Renal cortex interstitium (tissue), 11 donors: Measurements from ENCODE around the gene BLVRA. TPM values are rescaled to one million over a fixed set of nuclear protein-coding genes. Genes with fewer than 3 reads are reported as not detected.
A peak's percentile ranks its signal among the peaks of the same experiment; 100 is the strongest.
"Not testable (repeated sequence)": the region's sequence is repeated elsewhere in the genome, so short reads cannot be mapped to it uniquely, and the experiment has no call there.

ENCODE experiments used
- DNase-seq, 11 donors: peaks; one replicate each; pipeline ENCODE4 v3.0.0-alpha.2; 2013; ENCODE audit warnings: low read depth in 9 of 11, low spot score in 4 of 11; ENCODE audit errors: extremely low read depth in 1 of 11
- polyA plus RNA-seq, 3 donors: library from polyadenylated mRNA; unstranded; fragments of 120-200 nt; gene quantifications; one replicate each; pipeline ENCODE4 v1.2.1, GENCODE V29; 2013; ENCODE audit not compliant: insufficient read length in 3 of 3

Gene BLVRA
- polyA plus RNA-seq, 3 donors, result 54.2 to 56.5 (median 55.1) TPM

DNA sequence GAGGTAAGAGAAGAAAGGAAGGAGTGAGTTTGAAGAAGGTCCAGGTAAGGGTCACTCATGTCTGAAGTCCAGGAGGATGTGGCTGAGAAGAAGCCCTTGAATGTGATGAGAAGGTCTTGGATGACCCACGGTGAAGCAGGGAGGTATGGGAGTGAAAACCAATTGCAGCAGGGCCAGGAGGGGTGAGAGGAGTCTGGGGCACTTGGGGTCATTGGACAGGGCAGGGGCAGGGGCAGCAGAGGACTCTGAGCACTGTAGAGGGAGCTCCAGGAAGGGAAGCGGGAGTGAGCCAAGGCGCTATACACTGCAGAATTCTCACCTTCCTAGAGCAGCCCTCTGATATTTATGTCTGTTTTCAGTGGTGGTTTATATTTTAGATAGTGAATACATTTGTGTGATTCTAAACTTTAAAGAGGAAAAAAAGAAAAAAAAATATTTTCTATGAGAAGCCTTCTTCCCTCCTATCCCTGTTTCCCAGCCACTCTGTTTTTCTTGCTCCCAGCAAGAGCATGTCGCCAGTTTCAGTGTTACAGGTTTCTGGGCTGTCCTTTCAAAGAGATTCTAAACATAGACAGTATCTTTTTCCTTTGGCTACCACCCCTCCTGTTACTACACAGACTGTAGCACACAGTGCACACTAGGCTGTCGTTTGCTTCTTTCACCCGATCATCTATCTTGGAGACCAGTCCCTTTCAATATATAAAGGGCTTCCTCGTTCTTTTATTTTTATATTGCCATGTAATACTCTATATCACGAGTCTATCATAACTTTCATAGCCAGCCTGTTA, 24.5 kb downstream of the BLVRA start:
- DNase-seq, result no peak

DNA sequence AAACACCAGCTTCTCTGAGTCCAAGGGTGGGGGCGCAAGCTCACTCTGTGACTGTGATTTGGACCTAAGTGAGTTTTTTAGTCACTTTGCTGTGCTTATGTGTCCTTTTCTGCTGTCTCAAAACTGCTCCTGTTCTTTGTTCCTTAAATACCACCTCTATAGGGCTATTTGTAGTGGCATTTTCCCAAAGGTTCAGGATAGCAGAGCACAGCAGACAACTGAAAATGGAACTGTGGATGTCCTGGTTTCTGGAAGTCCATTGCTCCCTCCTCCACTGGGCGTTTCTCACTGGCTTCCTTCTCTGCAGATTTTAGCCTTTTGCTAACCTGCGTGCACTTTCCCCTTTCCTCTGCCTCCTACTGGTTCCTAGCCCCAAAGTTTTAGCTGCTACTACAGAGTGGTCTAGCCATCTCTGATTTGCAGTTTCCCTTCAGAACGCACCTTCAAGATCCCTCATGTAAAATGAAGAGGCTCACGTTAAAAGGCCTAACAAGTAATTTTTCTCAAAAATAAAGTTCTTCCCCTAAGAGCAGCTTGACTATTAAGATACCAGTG, 25.6 kb downstream of the BLVRA start:
- DNase-seq, result no peak

DNA sequence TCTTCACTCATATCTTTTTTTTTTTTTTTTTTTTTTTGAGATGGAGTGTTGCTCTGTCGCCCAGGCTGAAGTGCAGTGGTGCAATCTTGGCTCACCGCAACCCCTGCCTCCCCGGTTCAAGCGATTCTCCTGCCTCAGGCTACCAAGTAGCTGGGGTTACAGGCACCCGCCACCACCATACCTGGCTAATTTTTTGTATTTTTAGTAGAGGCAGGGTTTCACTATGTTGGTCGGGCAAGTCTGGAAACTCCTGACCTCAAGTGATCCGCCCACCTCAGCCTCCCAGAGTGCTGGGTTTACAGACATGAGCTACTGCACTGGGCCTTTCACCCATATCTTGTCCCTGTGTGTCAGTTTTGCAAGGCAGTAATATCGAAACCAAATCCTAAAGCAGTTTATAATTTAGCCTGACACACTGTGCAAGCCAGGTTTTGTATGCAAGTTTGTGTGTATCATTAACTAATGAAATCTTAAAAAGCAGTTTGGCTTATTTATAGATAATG, 26.2 kb downstream of the BLVRA start:
- not testable (repeated sequence) for DNase-seq

DNA sequence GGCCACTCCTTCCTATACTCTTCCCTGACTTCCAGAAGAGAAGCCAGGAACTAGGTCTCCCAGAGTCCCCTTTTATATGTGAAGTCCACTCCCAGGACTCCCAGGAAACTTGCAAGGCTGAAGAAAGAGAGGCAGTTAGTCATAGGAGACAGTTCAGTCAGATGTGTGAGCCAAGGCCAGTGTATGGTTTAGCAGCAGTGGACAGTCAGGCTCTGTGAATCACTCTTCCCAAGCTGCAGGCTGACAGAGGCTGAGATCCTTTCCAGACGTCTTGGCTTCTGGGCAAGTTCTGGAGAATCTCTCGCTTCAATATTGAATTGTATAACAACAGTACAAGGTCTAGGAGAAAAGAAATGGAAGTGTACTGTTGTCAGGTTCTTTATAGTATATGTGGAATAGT, 26.9 kb downstream of the BLVRA start:
- no peak for DNase-seq

DNA sequence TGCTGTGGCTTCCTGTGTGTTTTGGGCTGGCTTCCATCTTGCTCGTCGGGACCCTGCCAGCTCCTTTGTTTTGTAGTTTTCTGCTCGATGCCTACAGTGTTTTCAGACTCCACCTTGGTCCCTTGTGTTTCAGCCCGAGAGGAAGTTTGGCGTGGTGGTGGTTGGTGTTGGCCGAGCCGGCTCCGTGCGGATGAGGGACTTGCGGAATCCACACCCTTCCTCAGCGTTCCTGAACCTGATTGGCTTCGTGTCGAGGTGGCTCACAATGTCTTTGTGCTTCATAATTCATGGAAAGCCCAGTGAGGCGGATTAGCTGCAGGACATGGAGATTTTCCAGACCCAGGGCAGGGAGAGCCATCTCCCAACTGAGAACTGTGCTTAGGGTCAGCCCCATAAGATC, 29.3 kb downstream of the BLVRA start:
- no peak for DNase-seq

DNA sequence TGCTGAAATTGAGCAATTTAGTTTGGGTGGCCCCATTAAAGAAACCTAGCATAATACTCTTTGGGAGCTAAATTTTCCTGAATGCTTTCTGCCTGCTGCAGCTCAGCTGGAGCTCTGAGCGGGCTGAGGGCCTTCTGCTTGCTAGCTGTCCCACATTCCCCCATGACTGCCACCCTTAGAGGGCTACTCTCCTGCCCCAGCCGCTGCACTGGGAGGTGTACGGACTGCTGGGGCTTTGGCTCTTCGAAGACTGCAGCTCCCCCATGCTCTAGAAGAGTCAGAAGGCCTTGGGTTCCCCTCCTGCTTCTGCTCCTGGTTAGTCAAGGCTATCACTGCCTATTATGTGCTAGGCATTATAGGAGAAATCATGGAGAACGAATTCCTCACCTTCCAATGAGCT, 31.5 kb downstream of the BLVRA start:
- DNase-seq, result no peak

DNA sequence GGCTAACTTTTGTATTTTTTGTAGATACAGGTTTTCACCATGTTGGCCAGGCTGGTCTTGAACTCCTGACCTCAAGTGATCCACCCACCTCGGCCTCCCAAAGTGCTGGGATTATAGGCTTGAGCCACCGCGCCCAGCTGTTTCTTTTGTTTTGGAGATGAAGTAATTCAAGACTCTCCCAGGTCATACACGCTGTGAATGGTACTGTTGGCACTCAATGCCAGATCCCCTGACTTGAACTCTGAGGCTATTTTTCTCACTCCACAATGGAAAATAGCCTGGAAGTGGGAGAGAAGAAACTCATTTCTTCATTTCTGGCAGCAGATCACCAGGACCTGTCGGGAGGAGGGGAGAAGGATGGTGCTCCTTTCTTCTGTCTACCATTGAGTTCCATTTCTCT, 32.4 kb downstream of the BLVRA start:
- no peak for DNase-seq

DNA sequence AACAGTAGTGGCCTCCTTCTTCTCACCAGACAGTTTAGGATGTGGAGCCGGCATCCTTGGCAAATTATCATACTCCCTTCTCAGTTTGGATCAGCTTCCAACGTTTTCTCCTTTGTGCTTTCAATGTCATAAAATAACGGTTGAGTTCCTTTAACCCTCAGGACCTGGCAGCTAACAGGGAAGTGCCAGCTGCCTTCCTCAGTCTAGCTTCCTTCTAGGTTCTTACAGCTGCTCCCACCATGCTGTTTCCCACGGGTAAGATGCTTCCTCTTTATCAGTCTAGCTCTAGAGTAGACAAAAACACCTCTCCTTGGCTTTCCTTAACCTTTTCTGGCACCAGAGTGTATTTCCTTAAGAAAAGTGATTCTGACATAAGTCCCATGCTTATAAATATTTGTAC, 33.2 kb downstream of the BLVRA start:
- no peak for DNase-seq

DNA sequence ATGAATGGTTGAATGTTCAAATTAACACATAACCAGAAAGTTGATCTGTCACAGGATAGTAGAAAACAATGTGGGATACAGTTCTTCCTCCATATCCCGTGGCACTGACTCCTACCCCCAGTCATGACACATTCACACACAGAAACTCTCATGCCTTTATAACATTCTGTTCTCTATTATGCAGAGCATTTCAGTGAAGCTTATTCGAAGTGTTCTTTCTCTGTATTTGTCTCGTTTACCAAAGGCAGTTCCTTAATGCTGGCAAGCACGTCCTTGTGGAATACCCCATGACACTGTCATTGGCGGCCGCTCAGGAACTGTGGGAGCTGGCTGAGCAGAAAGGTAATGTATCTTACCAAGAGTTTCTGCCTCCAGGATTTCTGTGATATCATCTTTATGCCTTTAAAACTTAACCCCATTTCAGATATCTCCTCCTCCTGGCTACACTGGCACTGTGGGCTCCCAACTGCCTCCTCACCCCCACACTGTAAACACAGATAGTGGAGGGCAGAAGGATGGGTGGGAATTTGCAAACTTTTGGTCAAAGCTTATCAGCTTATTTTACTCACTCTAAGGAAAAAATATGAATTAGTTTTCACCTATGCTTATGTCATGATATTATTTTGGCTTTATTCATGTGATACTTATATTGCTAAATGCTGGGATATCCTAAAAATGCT, 34.1 kb downstream of the BLVRA start:
- DNase-seq, result no peak

DNA sequence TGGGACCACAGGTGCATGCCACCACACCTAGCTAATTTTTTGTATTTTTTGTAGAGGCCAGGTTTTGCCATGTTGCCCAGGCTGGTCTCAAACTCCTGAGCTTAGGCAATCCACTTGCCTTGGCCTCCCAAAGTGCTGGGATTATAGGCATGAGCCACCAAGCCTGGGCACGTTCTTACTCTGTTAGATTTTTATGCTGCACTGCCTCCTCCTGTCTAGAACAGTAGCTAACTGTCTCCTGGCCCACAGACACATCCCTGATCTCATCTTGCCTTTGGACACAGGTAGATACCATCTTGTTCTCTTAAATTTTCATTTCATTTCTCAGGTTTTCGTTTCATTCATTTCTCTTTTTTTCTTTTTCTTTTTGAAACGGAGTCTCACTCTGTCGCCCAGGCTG, 41.1 kb downstream of the BLVRA start:
- DNase-seq, result no peak

DNA sequence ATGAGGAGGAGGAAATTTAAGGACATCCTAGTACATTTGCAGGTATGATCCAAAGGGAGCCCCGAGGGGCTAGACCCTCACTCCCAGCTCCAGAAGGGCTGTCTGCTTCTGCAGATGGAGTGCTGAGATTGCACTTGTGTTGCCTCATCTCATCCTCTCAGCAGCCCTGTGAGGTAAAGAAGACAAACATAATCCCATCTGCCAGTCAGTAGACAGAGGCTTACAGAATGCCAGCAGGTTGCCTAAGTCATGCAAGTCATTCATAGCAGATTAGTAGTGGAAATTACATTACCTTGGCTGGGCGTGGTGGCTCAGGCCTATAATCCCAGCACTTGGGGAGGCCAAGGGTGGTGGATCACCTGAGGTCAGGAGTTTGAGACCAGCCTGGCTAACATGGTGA, 45.4 kb downstream of the BLVRA start:
- DNase-seq, result no peak

DNA sequence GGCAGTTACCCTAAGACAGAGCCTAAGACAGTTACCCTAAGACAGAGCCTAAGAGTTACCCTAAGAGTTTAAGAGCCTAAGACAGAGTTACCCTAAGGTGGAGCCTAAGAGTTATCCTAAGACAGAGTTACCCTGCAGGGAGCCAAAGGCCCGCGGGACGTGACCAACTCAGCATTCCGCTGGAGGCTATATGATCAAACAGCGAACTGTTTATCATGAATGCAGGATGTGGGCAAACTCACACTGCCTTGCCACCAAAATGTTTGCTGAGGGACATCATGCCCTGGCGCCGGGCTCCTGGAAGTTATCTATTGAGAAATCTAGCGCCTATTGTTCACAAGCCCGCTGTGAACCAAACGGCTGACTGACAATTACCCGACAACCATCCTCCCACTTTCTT, 49.9 kb downstream of the BLVRA start:
- DNase-seq, result no peak

DNA sequence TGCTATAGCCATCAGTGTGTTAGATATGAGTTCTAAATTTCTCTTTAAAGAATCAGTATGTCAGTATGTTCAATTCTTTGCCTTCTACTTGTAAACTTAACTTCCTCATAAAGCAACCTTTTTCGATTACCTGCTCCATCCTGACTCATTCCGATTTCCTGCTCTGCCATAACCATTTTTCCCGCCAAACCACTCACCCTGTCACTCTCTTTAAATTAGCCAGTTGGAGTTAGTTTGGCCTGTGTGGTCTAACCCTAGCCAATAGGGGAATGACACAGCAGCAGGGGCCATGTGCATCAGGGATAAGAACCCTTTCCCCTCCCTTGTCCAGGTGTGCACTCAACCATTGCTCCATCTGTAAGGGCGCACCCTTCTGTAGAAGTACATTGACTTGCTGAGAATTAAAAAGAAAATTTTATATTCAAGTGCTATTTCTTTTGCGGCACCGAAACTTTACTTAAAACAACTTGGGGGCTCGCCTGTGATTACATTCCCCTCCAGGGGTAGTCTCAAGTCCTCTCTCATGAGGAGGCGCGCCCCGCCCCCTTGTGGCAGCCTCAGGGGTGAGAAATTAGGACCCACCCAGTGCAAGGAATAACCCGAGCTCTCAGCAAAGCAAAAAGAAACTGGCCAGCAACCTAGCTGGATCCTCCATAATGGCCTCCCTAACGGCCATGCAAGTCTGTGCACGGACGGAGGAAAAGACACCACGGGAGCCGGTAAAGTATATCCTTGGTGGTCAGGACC, 51.9 kb downstream of the BLVRA start:
- DNase-seq, result not testable (repeated sequence)

DNA sequence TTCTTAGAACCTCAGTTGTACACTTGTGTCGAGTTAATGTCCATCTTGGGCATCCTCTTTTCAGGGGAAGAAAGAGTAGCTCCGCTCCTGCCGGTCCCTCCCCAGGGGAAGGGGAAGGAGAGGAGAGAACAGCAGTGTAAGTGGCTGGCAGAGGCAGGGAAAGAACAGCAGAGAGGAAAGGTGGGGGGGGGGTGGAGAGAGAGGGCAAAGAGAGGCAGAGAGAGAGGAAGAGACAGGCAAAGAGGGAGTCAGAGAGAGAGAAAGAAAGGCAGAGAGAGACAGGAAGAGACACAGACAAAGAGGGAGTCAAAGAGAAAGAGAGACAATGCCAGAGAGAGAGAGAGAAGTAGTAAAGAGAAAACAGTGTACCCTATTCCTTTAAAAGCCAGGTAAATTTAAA, 56.9 kb downstream of the BLVRA start:
- DNase-seq, result no peak

DNA sequence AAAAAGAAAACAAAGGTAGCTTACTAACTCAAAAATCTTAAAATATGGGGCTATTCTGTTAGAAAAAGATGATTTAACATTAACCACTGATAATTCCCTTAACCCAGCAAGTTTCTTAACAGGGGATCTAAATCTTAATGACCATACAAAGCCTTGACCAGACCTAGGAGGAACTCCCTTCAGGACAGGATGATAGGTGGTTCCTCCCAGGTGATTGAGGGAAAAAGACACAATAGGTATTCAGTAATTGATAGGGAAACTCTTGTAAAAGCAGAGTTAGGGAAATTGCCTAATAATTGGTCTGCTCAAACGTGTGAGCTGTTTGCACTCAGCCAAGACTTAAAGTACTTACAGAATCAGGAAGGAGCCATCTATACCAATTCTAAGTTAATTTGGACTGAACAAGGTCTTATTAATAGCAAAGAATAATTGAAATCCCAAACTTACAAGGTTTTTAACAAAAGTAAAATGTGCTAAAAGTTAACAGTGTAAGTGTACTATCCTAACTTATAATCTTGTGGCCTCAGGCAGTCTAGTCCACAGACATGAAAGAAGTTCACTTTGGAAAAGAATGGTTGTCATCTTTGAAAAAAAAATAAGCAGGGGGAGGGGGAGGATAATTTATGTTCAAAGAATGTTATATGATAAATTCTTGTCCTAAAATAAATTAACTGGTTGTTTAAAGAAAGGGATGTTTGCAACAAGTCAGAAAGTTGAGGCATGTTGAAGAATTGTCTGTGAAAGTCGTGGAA, 57.7 kb downstream of the BLVRA start:
- DNase-seq, result not testable (repeated sequence)

DNA sequence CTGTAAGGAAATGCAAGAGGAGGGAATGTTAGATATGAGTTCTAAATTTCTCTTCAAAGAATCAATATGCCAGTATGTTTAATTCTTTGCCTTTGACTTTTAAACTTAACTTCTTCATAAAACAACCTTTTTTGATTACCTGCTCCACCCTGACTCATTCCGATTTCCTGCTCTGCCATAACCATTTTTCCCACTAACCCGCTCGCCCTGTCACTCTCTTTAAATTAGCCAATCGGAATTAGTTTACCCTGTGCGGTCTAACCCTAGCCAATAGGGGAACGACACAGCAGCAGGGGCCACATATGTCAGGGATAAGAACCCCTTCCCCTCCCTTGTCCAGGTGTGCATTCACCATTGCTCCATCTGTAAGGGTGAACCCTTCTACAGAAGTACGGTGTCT, 64.9 kb downstream of the BLVRA start:
- DNase-seq, result not testable (repeated sequence)

DNA sequence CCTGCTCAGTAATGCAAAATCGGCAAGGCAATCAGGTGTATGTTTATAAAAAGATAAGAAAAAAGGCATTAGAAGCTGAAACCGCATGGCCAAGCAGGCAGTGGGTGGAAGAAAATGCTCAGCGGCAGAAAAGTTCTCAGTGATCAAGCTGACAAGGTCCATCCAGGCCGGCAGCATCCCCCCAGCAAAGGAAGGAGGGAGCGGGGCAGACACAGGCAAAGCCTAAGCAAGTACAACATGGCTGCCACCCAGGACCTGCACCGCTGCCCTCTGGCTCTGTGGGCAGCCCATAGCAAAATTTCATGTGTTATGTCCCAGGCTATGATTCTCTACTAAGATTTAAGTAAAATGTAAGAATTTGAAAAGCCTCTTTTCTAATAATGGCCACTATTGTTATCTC, 65.5 kb downstream of the BLVRA start:
- no peak for DNase-seq

DNA sequence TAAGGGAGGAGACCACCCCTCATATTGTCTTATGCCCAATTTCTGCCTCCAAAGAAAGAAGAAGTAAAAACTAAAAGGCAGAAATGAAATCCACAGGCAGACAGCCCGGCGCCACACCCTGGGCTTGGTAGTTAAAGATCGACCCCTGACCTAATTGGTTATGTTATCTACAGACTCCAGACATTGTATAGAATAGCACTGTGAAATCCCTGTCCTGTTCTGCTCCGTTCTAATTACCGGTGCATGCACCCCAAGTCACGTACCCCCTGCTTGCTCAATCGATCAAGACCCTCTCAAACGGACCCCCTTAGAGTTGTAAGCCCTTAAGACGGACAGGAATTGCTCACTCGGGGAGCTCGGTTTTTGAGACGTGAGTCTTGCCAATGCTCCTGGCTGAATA, 66.0 kb downstream of the BLVRA start:
- DNase-seq, result not testable (repeated sequence)

DNA sequence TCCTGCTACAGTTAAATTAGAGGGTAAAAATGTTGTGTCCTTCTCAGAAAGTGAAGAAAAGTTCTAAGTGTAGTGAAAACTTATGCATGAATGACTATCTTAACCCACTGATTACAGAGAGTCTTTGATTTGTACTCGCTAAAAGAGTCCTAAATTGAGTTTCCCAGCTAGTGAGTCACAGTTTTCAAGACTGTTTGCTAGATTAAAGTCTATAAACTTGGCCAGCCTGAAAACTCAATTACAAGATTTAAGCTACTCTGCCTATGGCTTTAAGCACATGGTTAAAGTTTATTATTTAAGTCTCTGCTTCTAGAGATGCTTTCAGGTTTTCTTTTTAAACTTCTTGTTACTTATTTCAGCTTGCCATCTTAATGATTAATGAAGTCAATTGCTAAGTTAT, 66.5 kb downstream of the BLVRA start:
- peak in 1 of 11 donors; percentile 8 for DNase-seq
